HCT116 (cell line): ENCODE results near the gene ARHGEF17.

Experiments
- ATF3 ChIP-seq: IDR thresholded peaks from 2 replicates; pipeline ENCODE4 v1.6.1; 2012
- CTCF ChIP-seq, 3 experiments: fragments of 200-600 bp in 1 of 3; sonication (generic) in 1 of 3; IDR thresholded peaks in 2 of 3; conservative IDR thresholded peaks in 1 of 3; 2 replicates each; pipeline ENCODE4 v1.5.1; 2012 to 2017; ENCODE audit warnings: low read depth in 2 of 3, low read length in 2 of 3, antibody characterized with exemption in 1 of 3, borderline replicate concordance in 1 of 3, control low read depth in 1 of 3, mild to moderate bottlenecking in 1 of 3, mixed read lengths in 1 of 3, mixed run types in 1 of 3, moderate library complexity in 1 of 3; ENCODE audit not compliant: insufficient read depth in 1 of 3
- EGR1 ChIP-seq: IDR thresholded peaks from 2 replicates; pipeline ENCODE4 v1.6.1; 2012; ENCODE audit warnings: low read depth
- EZH2 ChIP-seq: fragments of 200-600 bp; sonication (generic); IDR thresholded peaks from 2 replicates; pipeline ENCODE4 v1.6.1; 2017; ENCODE audit warnings: antibody characterized with exemption, mixed run types
- EZH2phosphoT487 ChIP-seq: fragments of 200-600 bp; IDR thresholded peaks from 2 replicates; pipeline ENCODE4 v1.6.1; 2018; ENCODE audit warnings: antibody characterized with exemption, borderline replicate concordance
- JUND ChIP-seq: IDR thresholded peaks from 2 replicates; pipeline ENCODE4 v1.6.1; 2012
- POLR2AphosphoS5 ChIP-seq: IDR thresholded peaks from 2 replicates; pipeline ENCODE4 v1.6.1; 2011; ENCODE audit warnings: mild to moderate bottlenecking, low read depth, low read length, moderate library complexity
- RAD21 ChIP-seq: IDR thresholded peaks from 2 replicates; pipeline ENCODE4 v1.6.1; 2012; ENCODE audit warnings: low read depth, mild to moderate bottlenecking
- SP1 ChIP-seq: IDR thresholded peaks from 2 replicates; pipeline ENCODE4 v1.6.1; 2012; ENCODE audit warnings: low read depth
- TCF7L2 ChIP-seq: IDR thresholded peaks from 2 replicates; pipeline ENCODE4 v1.7.0; 2011; ENCODE audit warnings: borderline replicate concordance, inconsistent platforms; ENCODE audit not compliant: insufficient read depth, insufficient read length; ENCODE audit errors: extremely low read depth
- ZFX ChIP-seq: fragments of 450-650 bp; IDR thresholded peaks from 2 replicates; pipeline ENCODE4 v1.6.1; 2017
- ZNF274 ChIP-seq: fragments of 200-500 bp; sonication (Bioruptor generic); IDR thresholded peaks from 2 replicates; pipeline ENCODE4 v1.6.1; 2014; ENCODE audit warnings: mild to moderate bottlenecking, low read depth, low read length, inconsistent platforms

- no peak for TF ChIP-seq EZH2
- TF ChIP-seq CTCF (IDR thresholded peaks at IDR 0.05 in 2 of 3, conservative IDR thresholded peaks at IDR 0.05 in 1 of 3; ENCODE audit: borderline replicate concordance in 1 of 3, insufficient read depth in 1 of 3, low read depth in 2 of 3, low read length in 2 of 3), result no peak
- no peak for TF ChIP-seq SP1
- no peak for TF ChIP-seq ZFX
- no peak for TF ChIP-seq RAD21
- TF ChIP-seq POLR2AphosphoS5, result no peak
- no peak for TF ChIP-seq EGR1
- no peak for TF ChIP-seq ZNF274
- no peak for TF ChIP-seq JUND
- TF ChIP-seq ATF3, result no peak
- TF ChIP-seq TCF7L2, result no peak
- TF ChIP-seq EZH2phosphoT487, result no peak
These were observed 4.0 kb downstream of the ARHGEF17 start for GRCh38 chr11:73312036-73312435.
